HG03064 (cell line): ENCODE results near the gene RXFP1.

ENCODE experiments used
- ATAC-seq: cut with Tn5 transposase; IDR thresholded peaks from one replicate; pipeline ENCODE4 v1.9.1; 2021; ENCODE audit warnings: low read depth; ENCODE audit not compliant: unreplicated experiment

The RXFP1 gene

DNA sequence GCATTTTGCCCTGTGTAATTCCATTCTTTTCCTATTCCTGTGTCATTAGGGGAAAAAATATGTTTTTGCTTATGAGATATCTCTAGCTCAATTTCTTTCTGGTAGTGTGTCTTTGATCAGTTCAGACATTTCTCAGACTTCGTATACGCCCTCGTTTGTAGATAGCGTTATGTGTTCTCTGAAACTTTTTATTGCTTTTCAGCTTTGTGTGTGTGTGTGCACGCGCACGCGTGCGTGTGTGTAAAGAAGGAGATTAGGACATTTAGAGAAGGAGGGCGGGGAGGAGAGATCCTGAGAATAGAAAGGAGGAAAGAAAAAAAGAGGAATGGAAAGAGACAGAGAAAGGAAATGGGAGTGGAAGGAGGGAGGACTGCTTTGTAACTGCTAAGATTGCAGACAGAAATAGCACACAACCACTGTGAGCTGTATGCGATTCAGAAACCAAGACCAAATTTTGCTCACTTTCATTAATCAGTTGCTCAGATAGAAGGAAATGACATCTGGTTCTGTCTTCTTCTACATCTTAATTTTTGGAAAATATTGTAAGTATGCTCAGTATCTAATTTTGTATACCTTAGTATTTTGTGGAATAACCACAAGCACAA lies at the start of gene RXFP1:
Gene RXFP1, plus strand, starts transcription at position 399 of the 605 bp plus-strand sequence. Its CDS starts 95 bp downstream, at position 494.
- no peak for ATAC-seq

GRCh38 chr4:158481811-158482210 lies 39.9 kb upstream of the RXFP1 start:
- no peak for ATAC-seq

GRCh38 chr4:158484173-158484885 lies 37.4 kb upstream of the RXFP1 start:
- no peak for ATAC-seq

GRCh38 chr4:158490629-158491028 lies 31.1 kb upstream of the RXFP1 start:
- no peak for ATAC-seq

DNA sequence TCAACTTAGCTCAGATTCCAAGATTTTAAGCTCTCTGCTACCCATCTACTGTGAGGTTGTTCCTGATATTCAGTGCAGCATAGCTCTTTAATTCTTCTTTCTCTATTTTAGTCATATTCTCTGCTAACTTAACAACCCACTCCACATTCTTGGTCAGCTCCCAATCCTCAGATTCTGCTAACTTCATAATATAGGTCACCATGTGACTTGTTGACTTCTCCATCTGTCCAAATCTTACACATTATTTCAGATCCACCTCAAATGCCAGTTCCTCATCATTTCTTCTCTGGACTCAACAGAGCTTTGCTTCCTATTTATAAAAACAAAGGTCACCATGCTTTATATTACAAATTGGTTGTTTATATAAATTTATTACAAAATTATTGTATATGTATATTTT lies 29.3 kb upstream of the RXFP1 start:
- no peak for ATAC-seq

- no peak for ATAC-seq
Observed at GRCh38 chr4:158496030-158496741, 25.5 kb upstream of the RXFP1 start.

DNA sequence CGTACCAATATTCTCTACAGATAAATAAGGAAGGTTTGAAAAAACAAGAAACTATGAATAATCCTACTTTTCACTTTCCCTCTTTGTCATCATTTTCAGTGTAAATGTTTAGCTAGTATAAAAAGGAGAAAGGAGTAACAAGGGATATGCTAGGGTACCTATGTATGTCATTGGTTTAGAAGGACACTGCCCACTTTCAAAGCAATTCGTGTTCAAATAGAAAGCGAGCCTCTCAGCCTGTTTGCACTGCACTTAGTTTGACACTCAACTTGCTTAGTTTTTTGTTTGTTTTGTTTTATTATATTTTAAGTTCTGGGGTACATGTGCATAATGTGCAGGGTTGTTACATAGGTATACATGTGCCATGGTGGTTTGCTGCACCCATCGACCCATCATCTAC lies 21.6 kb upstream of the RXFP1 start:
- ATAC-seq = no peak

GRCh38 chr4:158513256-158513655 lies 8.4 kb upstream of the RXFP1 start:
- no peak for ATAC-seq

DNA sequence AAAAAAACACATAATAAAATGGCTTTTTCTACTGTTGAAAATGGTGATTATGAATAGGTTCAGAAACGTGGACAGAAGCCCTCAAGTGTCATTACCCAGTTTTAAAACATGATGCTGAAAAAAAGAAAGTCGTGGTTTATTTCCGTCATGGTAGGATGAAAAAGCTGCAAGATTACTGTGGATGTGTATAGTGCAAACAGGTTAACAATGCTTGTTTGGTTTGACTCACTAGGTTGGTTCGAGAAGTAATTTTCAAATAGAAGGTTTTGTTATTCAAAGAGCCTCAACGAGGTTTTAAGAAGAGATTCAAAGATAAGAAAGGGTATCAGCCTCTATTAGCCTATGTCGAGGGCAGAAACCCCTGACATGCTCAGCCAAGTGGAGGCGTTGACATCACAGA lies 2.5 kb upstream of the RXFP1 start:
- ATAC-seq = no peak

GRCh38 chr4:158523990-158524535 lies 2.4 kb downstream of the RXFP1 start:
- ATAC-seq = no peak

- ATAC-seq = no peak
Observed at GRCh38 chr4:158527516-158527915, 5.8 kb downstream of the RXFP1 start.

DNA sequence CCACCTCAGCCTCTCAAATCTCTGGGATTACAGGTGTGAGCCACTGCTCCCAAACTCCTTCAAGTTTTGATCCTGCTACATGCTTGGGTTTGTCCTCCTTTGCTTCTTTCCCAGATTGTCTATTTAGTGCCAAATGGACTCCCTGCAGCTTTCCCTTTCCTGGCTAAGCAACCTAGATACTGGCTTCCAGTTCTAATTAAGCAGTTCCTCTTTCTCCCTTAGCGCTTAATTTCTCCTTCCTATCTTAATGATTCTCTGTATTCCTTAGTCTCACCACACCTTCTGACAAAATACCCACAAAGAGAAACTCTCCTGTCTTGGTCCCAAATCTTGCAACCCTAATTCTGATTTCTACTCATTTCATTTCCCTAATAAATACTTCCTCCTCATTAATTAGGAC lies 7.8 kb downstream of the RXFP1 start:
- no peak for ATAC-seq

DNA sequence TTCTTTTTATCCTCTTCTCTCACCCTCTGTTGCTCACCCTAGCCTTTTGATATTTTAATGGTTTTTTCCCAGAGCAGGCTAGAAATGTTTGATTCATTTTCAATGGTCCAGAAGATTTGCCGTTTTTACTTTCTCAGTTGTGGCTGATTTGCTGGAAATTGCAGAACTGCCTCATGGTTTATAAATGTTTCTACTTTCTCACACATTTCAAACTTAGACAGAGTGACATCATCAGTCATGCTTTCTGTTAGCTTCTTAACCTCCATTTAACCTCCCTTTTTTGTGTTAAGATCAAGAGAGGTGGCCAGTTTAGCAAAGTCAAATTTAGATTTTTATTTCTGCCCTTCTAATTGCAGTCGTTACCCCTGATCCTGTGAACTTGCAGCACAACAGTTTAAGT lies 8.7 kb downstream of the RXFP1 start:
- ATAC-seq = no peak

DNA sequence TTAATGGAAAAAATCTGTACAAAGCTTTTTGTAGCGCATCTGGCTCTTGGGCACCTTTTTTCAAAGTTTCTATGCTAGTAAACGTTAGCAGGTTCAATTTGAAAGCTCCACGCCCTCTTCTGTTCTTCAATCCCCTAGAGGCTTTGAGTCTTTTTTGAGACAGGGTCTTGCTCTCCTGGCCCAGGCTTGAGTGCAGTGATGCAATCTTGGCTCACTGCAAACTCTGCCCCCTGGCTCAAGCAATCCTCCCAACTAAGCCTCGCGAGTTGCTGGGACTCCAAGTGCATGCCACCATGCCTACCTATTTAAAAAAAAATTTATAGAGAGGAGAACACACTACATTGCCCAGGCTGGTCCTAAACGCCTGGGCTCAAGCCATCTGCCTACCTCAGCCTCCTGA lies 9.2 kb downstream of the RXFP1 start:
- ATAC-seq = no peak

DNA sequence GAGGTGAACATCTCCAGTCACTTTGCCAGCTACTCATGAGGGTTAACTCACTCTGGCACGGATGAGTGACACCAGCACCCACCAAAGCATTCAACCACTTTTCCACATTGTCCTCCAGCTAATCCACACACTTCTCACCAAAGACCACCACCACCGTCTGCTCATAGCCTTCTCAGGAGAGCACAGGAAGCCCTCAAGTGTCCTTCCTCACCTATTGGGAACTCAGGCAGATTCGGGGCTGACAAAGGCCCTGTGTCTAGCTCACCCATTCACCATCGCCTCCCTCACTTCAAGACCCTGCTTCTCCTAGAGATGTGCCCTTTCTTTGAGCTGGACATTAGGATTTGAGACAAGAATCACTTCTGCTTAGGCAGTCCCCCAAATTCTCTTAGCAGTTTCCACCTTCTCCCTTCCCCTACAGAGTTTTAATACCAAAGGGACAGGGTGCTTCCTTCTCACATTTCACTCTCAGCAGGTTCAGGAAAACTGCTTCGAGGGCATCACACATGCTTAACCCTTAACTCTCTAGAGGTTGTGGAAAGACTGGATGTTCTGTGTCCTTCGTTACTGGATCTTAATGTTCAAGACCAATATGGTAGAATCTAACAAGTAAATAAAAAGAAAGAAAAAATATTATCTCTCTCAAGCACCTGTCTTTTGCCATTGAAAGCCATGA lies 11.0 kb downstream of the RXFP1 start:
- no peak for ATAC-seq

- no peak for ATAC-seq
Observed at GRCh38 chr4:158534727-158535126, 13.0 kb downstream of the RXFP1 start.

GRCh38 chr4:158535130-158535614 lies 13.5 kb downstream of the RXFP1 start:
- no peak for ATAC-seq

GRCh38 chr4:158536833-158537232 lies 15.2 kb downstream of the RXFP1 start:
- no peak for ATAC-seq

DNA sequence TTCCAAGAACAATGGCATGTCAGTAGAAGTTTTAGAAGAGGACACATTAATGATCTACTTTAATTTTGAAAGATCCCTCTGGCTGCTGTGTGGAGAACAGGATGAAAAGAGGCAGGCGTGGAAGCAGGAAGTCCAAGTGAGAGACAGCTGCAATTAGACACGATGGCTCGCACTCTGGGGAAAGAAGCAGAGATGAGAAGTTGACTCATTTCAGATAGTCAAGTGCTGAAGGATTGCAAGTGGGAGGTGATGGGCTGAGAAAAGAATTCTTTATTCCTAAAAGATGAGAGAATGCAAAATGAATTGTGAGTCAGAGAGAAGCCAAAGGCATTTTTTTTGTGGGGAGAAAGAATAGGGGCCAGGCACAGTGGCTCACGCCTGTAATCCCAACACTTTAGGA lies 16.5 kb downstream of the RXFP1 start:
- no peak for ATAC-seq

DNA sequence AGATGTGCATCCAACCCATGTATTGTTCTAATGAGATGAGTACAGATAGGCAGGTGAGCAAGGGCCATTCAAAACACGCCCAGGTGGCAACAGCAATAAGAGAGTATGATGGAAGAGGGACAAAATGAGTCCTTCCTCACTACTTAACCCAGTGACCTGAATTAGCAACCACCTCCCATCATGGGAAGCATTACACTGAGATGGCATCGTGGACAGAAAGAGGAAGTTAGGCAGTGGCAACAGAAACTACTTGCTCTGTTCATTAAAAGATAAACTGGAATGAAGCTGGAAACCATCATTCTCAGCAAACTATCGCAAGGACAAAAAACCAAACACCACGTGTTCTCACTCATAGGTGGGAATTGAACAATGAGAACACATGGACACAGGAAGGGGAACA lies 17.2 kb downstream of the RXFP1 start:
- ATAC-seq = no peak
